K562 (cell line): ENCODE data around the gene TTC22. TPM values are rescaled to one million over a fixed set of nuclear protein-coding genes. Genes with fewer than 3 reads are reported as not detected.

Source experiments
- ATAC-seq: fragments of 200-7000 bp; cut with Tn5 transposase; 3 replicates; pipeline ENCODE4 v1.9.1; 2020; ENCODE audit warnings: moderate library complexity
- BruUV-seq: library from RNA; stranded (reverse); fragments of 400-500 nt; replicated peaks from 2 replicates; lab custom pipeline; 2021; lab: Mats Ljungman, UMichigan
- CTCF ChIA-PET: fragments of 300-600 bp; formaldehyde crosslinking; extraction: SDS; loops from one replicate; lab custom pipeline; 2021; ENCODE audit warnings: low intra/inter-chr PET ratio; lab: Yijun Ruan, JAX
- POLR2A ChIA-PET: fragments of 300-600, 350-650 bp; sonication (Branson Sonifier 250); formaldehyde crosslinking; extraction: SDS; loops from one replicate; lab custom pipeline; 2021; ENCODE audit warnings: antibody characterized with exemption, inconsistent platforms; lab: Yijun Ruan, JAX
- DNase-seq, 4 experiments: peaks; one replicate each; pipeline versions ENCODE4 v3.0.0 to v3.0.0-alpha.2; 2011 to 2018; ENCODE audit warnings: low spot score in 3 of 4, mixed read lengths in 3 of 4; ENCODE audit errors: extremely low read depth in 1 of 4
- FAIRE-seq: peaks from 2 replicates; lab custom pipeline; 2011; peaks lifted over from hg19 to GRCh38; lab: Jason Lieb, UNC
- H2AFZ ChIP-seq: 2 replicates; pipeline ENCODE4 v1.6.0; 2011; ENCODE audit warnings: low read depth, low read length, control low read depth, inconsistent platforms
- H3K27ac ChIP-seq: fragments of 200-600 bp; 3 replicates; pipeline ENCODE4 v1.8.0; 2011; ENCODE audit warnings: low read depth, mild to moderate bottlenecking, control low read depth, inconsistent platforms, low read length, moderate library complexity, mixed read lengths; ENCODE audit errors: extremely low read depth
- H3K27me3 ChIP-seq, 2 experiments: fragments of 300-600 bp in 1 of 2; 2 replicates in 1 of 2; 3 replicates in 1 of 2; pipeline versions ENCODE4 v1.6.0 to v1.8.0; 2011; ENCODE audit warnings: inconsistent platforms in 2 of 2, low read length in 2 of 2, mild to moderate bottlenecking in 1 of 2, mixed read lengths in 1 of 2, moderate library complexity in 1 of 2; ENCODE audit not compliant: control insufficient read depth in 2 of 2, insufficient read depth in 2 of 2
- H3K36me3 ChIP-seq: fragments of 300-600 bp; 3 replicates; pipeline ENCODE4 v1.8.0; 2011; ENCODE audit warnings: mild to moderate bottlenecking, low read length, inconsistent platforms; ENCODE audit not compliant: control insufficient read depth, insufficient read depth
- H3K4me1 ChIP-seq, 2 experiments: fragments of 200-600 bp in 1 of 2; replicated peaks in 1 of 2; 2 replicates in 1 of 2; 3 replicates in 1 of 2; pipeline versions ENCODE4 v1.5.1 to v1.8.0; 2011; ENCODE audit warnings: inconsistent platforms in 2 of 2, low read length in 2 of 2, mild to moderate bottlenecking in 1 of 2, mixed read lengths in 1 of 2, moderate library complexity in 1 of 2; ENCODE audit not compliant: control insufficient read depth in 2 of 2, insufficient read depth in 2 of 2
- H3K4me2 ChIP-seq: 2 replicates; pipeline ENCODE4 v1.6.1; 2011; ENCODE audit warnings: low read length, control low read depth, inconsistent platforms, mixed read lengths; ENCODE audit not compliant: insufficient read depth
- H3K4me3 ChIP-seq: fragments of 200-600 bp; sonication (generic), shearing (Covaris generic); 2 replicates; pipeline ENCODE4 v1.5.1; 2016; ENCODE audit warnings: control low read depth, inconsistent platforms
- H3K79me2 ChIP-seq: fragments of 200-600 bp; 3 replicates; pipeline ENCODE4 v1.8.0; 2011; ENCODE audit warnings: low read length, inconsistent platforms; ENCODE audit not compliant: control insufficient read depth, insufficient read depth
- H3K9ac ChIP-seq, 2 experiments: 2 replicates each; pipeline versions ENCODE4 v1.6.0 to v1.6.1; 2011; ENCODE audit warnings: low read depth in 2 of 2, low read length in 2 of 2, control low read depth in 1 of 2, inconsistent platforms in 1 of 2, mild to moderate bottlenecking in 1 of 2, mixed read lengths in 1 of 2; ENCODE audit not compliant: insufficient read depth in 1 of 2
- H3K9me1 ChIP-seq: one replicate; pipeline ENCODE4 v1.6.0; 2011; ENCODE audit warnings: inconsistent platforms, mild to moderate bottlenecking, low read length, moderate library complexity; ENCODE audit not compliant: control insufficient read depth, insufficient read depth
- H3K9me3 ChIP-seq: replicated peaks from 2 replicates; pipeline ENCODE4 v1.5.1; 2011; ENCODE audit warnings: low read depth, low read length, inconsistent platforms; ENCODE audit not compliant: control insufficient read depth, insufficient read depth
- H4K20me1 ChIP-seq: replicated peaks from 2 replicates; pipeline ENCODE4 v1.6.1; 2011; ENCODE audit warnings: low read length, inconsistent platforms, mixed read lengths; ENCODE audit not compliant: control insufficient read depth, insufficient read depth
- ZKSCAN1 ChIP-seq: fragments of 150-350 bp; IDR thresholded peaks from 2 replicates; pipeline ENCODE4 v1.6.1; 2016; ENCODE audit warnings: low read depth, low read length
- WGBS: fragments of 100-300 bp; shearing (Covaris generic); methylation state at CpG from one replicate; pipeline ENCODE4 v1.1.6; 2016; ENCODE audit warnings: low coverage, mixed read lengths; ENCODE audit not compliant: insufficient coverage; ENCODE audit errors: missing lambda C conversion rate; 5-methylcytosine and 5-hydroxymethylcytosine counted together
- in situ Hi-C: fragments of 300-500 bp; cut with MboI; formaldehyde crosslinking; loops from 4 replicates; pipeline ENCODE4 v1.15.0; 2018; ENCODE audit warnings: inconsistent platforms, mixed read lengths
- intact Hi-C: fragments of 100-400 bp; cut with micrococcal nuclease; formaldehyde crosslinking; loops from 2 replicates; pipeline ENCODE4 v1.14.2; 2022
- polyA plus RNA-seq, 8 experiments: library from polyadenylated mRNA; depleted of rRNA in 4 of 8; stranded (reverse) in 5 of 8; unstranded in 3 of 8; fragments of >200 nt; fragmentation: Nextera tagmentation in 2 of 8; fragmentation: Illumina TruSeq in 1 of 8; extraction: Ambion mirVana in 2 of 8; extraction: Trizol in 1 of 8; gene quantifications; 2 replicates each; pipeline versions ENCODE4 v1.2.1 to v1.2.3, GENCODE V29; 2011 to 2014; ENCODE audit warnings: inconsistent platforms in 1 of 8, missing spikeins in 1 of 8
- total RNA-seq, 7 experiments: library from RNA; depleted of rRNA in 6 of 7; stranded (reverse); fragments of >200 nt in 6 of 7; fragmentation: Illumina TruSeq in 2 of 7; extraction: Trizol in 2 of 7; gene quantifications; 2 replicates each; pipeline versions ENCODE4 v1.2.1 to v1.2.3, GENCODE V29; 2011 to 2021; ENCODE audit warnings: low replicate concordance in 1 of 7
- TF ChIP-seq, protein P1 (sequence below): IDR thresholded peaks from 2 replicates; pipeline ENCODE4 v1.6.1; 2011; ENCODE audit warnings: borderline replicate concordance, low read depth, mild to moderate bottlenecking, moderate library complexity, low read length; ENCODE audit not compliant: insufficient read depth, poor library complexity, severe bottlenecking

Gene TTC22
- total and polyA plus RNA-seq, 9 of the 15 experiments (the other 6 are each of a cell fraction or from before 2014, with no cell fraction given) = 0.07 TPM; not detected in 8

DNA sequence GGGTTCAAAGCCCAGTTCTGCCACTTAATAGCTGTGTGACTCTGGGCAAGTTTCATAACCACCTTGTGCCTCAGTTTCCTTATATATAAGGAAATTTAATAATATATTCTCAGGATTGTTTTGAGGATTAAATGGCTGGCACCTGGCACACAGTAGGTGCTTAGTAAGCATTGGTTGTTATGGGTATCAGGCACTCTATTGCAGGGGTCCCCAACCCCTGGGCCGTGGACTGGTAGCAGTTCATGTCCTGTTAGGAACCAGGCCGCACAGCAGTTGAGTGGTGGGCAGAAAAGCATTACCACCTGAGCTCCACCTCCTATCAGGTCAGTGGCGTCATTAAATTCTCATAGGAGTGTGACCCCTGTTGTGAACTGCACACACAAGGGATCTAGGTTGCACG lies 55.3 kb downstream of the TTC22 start:
- WGBS = 47% methylated on average over 4 of the region's 4 CpGs
- no peaks in the 10 kb centered on the region for H3K9me3 ChIP-seq
- H3K4me2 ChIP-seq = no peak overlapping the region
- in situ Hi-C loops = no loop called here
- ATAC-seq (no peak), FAIRE-seq (no peak), DNase-seq (no peak)
- no TSS peak for BruUV-seq
- H3K4me1 ChIP-seq = peaks cover 0 to 4% of the 10 kb centered on the region in 2 experiments; a peak in 1 of 5 replicates
- no peak overlapping the region for H2AFZ ChIP-seq
- no peaks in the 10 kb centered on the region for H3K9me1 ChIP-seq
- TF ChIP-seq, protein P1, sequence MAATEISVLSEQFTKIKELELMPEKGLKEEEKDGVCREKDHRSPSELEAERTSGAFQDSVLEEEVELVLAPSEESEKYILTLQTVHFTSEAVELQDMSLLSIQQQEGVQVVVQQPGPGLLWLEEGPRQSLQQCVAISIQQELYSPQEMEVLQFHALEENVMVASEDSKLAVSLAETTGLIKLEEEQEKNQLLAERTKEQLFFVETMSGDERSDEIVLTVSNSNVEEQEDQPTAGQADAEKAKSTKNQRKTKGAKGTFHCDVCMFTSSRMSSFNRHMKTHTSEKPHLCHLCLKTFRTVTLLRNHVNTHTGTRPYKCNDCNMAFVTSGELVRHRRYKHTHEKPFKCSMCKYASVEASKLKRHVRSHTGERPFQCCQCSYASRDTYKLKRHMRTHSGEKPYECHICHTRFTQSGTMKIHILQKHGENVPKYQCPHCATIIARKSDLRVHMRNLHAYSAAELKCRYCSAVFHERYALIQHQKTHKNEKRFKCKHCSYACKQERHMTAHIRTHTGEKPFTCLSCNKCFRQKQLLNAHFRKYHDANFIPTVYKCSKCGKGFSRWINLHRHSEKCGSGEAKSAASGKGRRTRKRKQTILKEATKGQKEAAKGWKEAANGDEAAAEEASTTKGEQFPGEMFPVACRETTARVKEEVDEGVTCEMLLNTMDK = no peak
- peak; percentile 66; the same call in 1 of the 2 replicates for TF ChIP-seq ZKSCAN1
- H3K27ac ChIP-seq = no peak overlapping the region
- no peaks in the 10 kb centered on the region for H3K79me2 ChIP-seq
- no peak overlapping the region for H3K4me3 ChIP-seq
- peaks cover 28% of the 10 kb centered on the region; the same call in 2 of the 3 replicates for H3K36me3 ChIP-seq
- peaks cover 7% of the 10 kb centered on the region; the same call in 1 of the 2 replicates for H4K20me1 ChIP-seq
- no peak overlapping the region for H3K9ac ChIP-seq
- H3K27me3 ChIP-seq = peaks cover 6 to 23% of the 10 kb centered on the region in 2 experiments; a peak in 4 of 5 replicates
- ChIA-PET CTCF (no interaction called here), POLR2A (interaction anchor here (2.6 kb wide), 1 partner anchor 17 kb away, joined by 10 read pairs; the partner anchor contains the start of gene PARS2)
- intact Hi-C loops = no loop called here
